GM19324 (cell line): ENCODE data around the gene C1orf53.
A peak's percentile ranks its signal among the peaks of the same experiment; 100 is the strongest.
"Not testable (repeated sequence)": the region's sequence is repeated elsewhere in the genome, so short reads cannot be mapped to it uniquely, and the experiment has no call there.

ENCODE experiments used
- ATAC-seq: cut with Tn5 transposase; IDR thresholded peaks from one replicate; pipeline ENCODE4 v1.9.1; 2021; ENCODE audit warnings: mild to moderate bottlenecking, moderate library complexity; ENCODE audit not compliant: unreplicated experiment, low FRiP score

The C1orf53 gene

GRCh38 chr1:197920414-197921117, 18.1 kb downstream of the C1orf53 start:
- ATAC-seq, result no peak

- ATAC-seq, result no peak
These were observed 19.0 kb downstream of the C1orf53 start for GRCh38 chr1:197921235-197922069.

DNA sequence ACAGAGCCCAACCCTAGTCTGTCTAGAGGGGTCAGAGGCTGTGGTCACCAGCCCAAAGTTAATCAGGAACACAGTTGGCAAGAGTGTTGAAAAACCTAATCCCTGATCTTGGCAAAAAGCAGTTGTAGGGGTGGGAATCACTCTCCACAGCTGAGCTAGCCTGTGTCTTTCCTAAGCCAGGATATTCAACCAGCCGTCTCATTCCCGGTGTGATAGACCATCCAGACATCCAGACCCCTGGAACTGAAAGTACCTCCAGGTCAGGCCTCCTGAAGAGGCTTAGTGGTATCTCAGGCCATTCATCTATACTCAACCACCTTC, 19.6 kb downstream of the C1orf53 start:
- ATAC-seq, result no peak

GRCh38 chr1:197923038-197923437, 20.6 kb downstream of the C1orf53 start:
- no peak for ATAC-seq

- ATAC-seq, result peak; percentile 50
These were observed 22.2 kb downstream of the C1orf53 start for GRCh38 chr1:197924516-197925123.

GRCh38 chr1:197927908-197928665, 25.7 kb downstream of the C1orf53 start:
- ATAC-seq, result no peak

- no peak for ATAC-seq
These were observed 26.5 kb downstream of the C1orf53 start for GRCh38 chr1:197928849-197929336.

DNA sequence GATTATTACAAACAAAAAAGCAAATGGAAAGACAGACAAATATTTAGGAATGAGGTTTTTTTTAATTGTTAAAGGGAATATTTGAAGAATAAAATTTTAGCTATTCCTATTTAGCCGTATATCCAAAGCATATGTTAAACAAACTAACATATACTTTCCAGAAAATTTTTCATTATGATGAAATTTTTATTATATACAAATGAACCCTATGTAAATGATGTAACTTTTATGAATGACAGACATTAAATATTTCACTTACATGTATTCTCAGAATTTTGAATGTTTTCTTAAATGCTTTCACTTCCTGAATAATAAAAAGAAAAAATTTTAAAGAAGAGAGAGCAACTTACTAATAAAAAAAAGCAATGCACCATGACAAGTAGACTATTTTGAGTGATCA, 30.6 kb downstream of the C1orf53 start:
- ATAC-seq, result no peak

DNA sequence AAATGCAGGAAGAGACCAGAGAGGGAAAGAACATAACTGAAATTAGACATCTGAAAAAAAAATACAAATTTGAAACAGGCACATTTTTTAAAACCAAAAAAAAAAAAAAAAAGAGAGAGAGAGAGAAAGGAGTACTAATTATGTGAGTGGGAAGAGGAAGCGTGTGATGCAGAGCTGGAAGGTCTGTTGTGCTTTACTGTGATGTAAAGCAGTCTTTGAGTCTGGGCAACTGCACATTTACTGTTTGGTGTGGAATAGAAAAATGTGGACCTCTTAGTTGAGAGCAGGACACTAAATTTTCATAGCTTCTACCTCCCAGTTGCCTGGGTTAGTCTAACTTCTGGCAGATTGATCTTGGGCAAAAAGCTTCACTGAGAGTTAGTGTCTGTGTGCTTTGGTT, 31.2 kb downstream of the C1orf53 start:
- no peak for ATAC-seq

- ATAC-seq, result no peak
These were observed 35.0 kb downstream of the C1orf53 start for GRCh38 chr1:197937381-197937780.

DNA sequence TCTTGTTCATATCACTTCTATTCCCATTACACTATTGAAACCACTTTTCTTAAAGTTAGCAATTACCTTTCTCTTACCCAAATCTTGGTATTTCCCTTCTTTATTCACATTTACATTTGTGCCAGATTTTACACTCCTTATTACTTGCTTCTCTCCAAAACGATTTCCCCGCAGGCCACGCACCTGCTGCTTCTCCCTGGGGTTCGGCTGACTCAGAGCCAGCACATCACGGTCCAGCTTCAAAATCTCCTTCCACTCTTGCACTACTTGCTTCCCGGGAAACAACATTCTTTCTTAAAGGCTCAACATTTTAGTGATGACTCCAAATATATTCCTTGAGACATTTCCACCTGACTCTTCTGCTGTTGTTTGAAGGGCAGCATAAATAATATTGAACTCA, 35.5 kb downstream of the C1orf53 start:
- no peak for ATAC-seq

DNA sequence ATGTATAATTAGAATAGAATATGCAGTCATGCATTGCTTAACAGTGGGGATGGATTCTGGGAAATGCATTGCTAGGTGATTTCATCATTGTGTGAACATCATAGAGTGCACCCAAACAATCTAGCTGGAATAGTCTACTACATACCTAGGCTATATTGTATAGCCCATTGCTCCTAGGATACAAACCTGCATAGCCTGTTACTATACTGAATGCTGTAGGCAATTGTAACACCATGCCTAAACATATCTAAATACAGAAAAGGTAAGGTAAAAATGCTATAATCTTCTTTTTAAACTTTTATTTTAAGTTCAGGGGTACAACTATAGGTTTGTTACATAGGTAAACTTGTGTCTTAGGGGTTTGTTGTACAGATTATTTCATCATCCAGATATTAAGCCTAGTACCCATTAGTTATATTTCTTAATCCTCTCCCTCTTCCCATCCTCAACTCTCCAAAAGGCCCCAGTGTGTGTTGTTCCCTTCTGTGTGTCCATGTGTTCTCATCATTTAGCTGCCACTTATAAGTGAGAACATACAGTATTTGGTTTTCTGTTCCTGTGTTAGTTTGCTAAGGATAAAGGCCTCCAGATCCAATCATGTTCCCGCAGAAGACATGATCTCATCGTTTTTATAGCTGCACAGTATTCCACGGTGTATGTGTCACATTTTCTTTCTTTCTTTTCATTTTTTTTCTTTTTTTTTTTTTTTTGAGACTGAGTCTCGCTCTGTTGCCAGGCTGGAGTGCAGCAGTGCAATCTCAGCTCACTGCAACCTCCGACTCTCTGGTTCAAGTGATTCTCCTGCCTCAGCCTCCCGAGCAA, 36.9 kb downstream of the C1orf53 start:
- ATAC-seq, result not testable (repeated sequence)

GRCh38 chr1:197942042-197942441, 39.6 kb downstream of the C1orf53 start:
- no peak for ATAC-seq

DNA sequence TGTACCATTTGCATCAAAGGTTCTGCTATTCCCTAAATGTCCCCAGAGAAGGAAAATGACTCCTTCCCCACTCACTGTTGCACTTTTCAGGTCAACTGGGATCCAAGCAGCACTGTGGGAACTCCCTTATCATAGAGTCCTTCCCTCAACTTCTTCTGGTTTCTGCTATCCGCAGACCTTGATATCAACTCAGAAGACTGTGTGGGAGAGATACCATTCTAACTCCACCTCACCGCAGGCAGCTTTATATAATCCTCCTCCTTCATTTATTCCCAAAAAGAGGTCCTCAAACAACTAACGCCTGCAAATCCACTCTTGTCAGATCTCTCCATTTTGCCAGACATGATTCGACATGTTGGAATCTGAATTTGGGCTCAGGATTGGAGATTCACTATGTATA, 42.1 kb downstream of the C1orf53 start:
- no peak for ATAC-seq

DNA sequence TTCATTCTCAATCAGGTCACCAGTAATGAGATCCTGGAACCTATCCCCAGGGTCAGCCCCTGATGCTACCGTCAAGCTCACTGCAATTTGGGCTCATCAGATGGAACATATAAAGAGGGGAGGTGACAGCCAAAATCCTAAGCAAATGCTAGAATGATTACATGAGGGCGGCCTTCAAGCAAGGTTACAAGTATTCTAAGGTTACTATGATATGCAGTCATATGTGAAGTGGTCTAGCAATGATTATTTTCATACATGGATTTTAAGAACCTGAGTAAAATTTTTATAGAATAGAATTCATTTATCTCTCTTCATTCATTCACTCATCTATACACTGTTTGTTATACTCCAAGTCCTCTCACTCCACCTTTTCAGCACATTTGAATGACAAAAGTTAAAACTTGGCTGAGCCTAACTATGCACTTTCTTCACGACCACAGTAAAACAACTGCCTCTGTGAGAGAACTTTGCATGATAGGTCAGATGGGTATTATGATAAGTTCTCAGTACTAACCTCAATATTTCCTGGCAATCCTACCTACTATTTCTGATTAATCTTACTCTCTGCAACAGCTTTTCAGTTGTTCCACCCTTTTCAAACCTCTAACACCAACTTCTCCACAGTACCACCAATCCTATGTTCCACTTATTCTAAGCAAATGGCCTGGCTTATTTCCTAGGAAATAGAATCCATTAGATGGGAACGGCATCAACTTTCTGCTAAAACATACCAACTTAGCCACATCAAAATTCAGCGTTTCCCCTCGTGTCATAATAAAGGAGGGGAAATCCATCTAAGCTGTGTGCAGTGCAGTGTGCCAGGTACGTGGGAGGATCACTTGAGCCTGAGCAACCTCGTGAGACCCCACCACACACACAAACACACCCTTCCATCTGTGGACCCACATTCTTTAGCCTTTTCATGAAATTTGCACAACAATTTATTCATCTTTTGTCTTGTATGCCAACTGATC, 46.8 kb downstream of the C1orf53 start:
- ATAC-seq, result no peak

GRCh38 chr1:197951089-197951488, 48.7 kb downstream of the C1orf53 start:
- ATAC-seq, result no peak

- no peak for ATAC-seq
These were observed 49.3 kb downstream of the C1orf53 start for GRCh38 chr1:197951617-197952175.

GRCh38 chr1:197953472-197953871, 51.0 kb downstream of the C1orf53 start:
- not testable (repeated sequence) for ATAC-seq
